K562 (cell line): Measurements from ENCODE around the gene CPNE6. TPM values are rescaled to one million over a fixed set of nuclear protein-coding genes. Genes with fewer than 3 reads are reported as not detected.

ENCODE experiments used
- BDP1 ChIP-seq: IDR thresholded peaks from 3 replicates; pipeline ENCODE4 v1.6.1; 2011; ENCODE audit not compliant: insufficient read length, insufficient read depth
- ETV1 ChIP-seq: fragments of 450-650 bp; conservative IDR thresholded peaks from 2 replicates; pipeline ENCODE4 v1.6.1; 2016; ENCODE audit warnings: missing genetic modification characterization, control low read depth, low read depth, missing compliant biosample characterization
- HLTF ChIP-seq: fragments of 450-650 bp; IDR thresholded peaks from 2 replicates; pipeline ENCODE4 v1.6.1; 2016
- KDM2B ChIP-seq: fragments of 250-450 bp; sonication (Bioruptor Pico); IDR thresholded peaks from 2 replicates; pipeline ENCODE4 v1.8.0; 2021; ENCODE audit warnings: mild to moderate bottlenecking, moderate library complexity
- KDM5B ChIP-seq: fragments of 200-600 bp; sonication (generic); IDR thresholded peaks from 2 replicates; pipeline ENCODE4 v1.6.1; 2012; ENCODE audit warnings: low read depth, mild to moderate bottlenecking, moderate library complexity, low read length, control low read depth, inconsistent platforms; ENCODE audit not compliant: insufficient replicate concordance
- MIER1 ChIP-seq: fragments of 450-650 bp; IDR thresholded peaks from 2 replicates; pipeline ENCODE4 v1.6.1; 2016; ENCODE audit warnings: antibody characterized with exemption, mild to moderate bottlenecking, low read depth
- NRF1 ChIP-seq, 2 experiments: fragments of 450-650 bp; IDR thresholded peaks in 1 of 2; conservative IDR thresholded peaks in 1 of 2; 2 replicates each; pipeline ENCODE4 v1.6.1; 2014; ENCODE audit warnings: mild to moderate bottlenecking in 2 of 2
- PML ChIP-seq: IDR thresholded peaks from 2 replicates; pipeline ENCODE4 v1.6.1; 2012; ENCODE audit warnings: low read length, inconsistent platforms
- RB1 ChIP-seq: fragments of 450-650 bp; IDR thresholded peaks from 2 replicates; pipeline ENCODE4 v1.6.1; 2017; ENCODE audit warnings: low read depth, mild to moderate bottlenecking
- ZNF318 ChIP-seq, 2 experiments: fragments of 450-650 bp; IDR thresholded peaks; 2 replicates each; pipeline ENCODE4 v1.6.1; 2016; ENCODE audit warnings: mild to moderate bottlenecking in 2 of 2, borderline replicate concordance in 1 of 2, low read depth in 1 of 2, moderate library complexity in 1 of 2
- polyA plus RNA-seq, 8 experiments: library from polyadenylated mRNA; depleted of rRNA in 4 of 8; stranded (reverse) in 5 of 8; unstranded in 3 of 8; fragments of >200 nt; fragmentation: Nextera tagmentation in 2 of 8; fragmentation: Illumina TruSeq in 1 of 8; extraction: Ambion mirVana in 2 of 8; extraction: Trizol in 1 of 8; gene quantifications; 2 replicates each; pipeline versions ENCODE4 v1.2.1 to v1.2.3, GENCODE V29; 2011 to 2014; ENCODE audit warnings: inconsistent platforms in 1 of 8, missing spikeins in 1 of 8
- total RNA-seq, 7 experiments: library from RNA; depleted of rRNA in 6 of 7; stranded (reverse); fragments of >200 nt in 6 of 7; fragmentation: Illumina TruSeq in 2 of 7; extraction: Trizol in 2 of 7; gene quantifications; 2 replicates each; pipeline versions ENCODE4 v1.2.1 to v1.2.3, GENCODE V29; 2011 to 2021; ENCODE audit warnings: low replicate concordance in 1 of 7
- TF ChIP-seq, protein P1 (sequence below): sonication (generic); formaldehyde crosslinking; IDR thresholded peaks from 2 replicates; pipeline ENCODE4 v1.8.0; 2023; ENCODE audit warnings: mild to moderate bottlenecking, missing genetic modification reagents
- TF ChIP-seq, protein P2 (sequence below), 3 experiments: fragments of 200-800 bp in 1 of 3; sonication (Bioruptor generic) in 1 of 3; sonication (generic) in 1 of 3; formaldehyde crosslinking in 1 of 3; IDR thresholded peaks; 2 replicates each; pipeline versions ENCODE4 v1.6.1 to v1.8.0; 2016 to 2022; ENCODE audit warnings: mild to moderate bottlenecking in 2 of 3, missing compliant biosample characterization in 2 of 3, missing genetic modification characterization in 2 of 3, missing genetic modification reagents in 1 of 3

CPNE6 gene
- total and polyA plus RNA-seq, 9 of the 15 experiments (the other 6 are each of a cell fraction or from before 2014, with no cell fraction given): not detected

GRCh38 chr14:24051789-24052655, 19.3 kb upstream of the CPNE6 start, which contains the start of gene CARMIL3 (continued):
- no peak for TF ChIP-seq ZNF318 (IDR thresholded peaks at IDR 0.05; ENCODE audit: borderline replicate concordance in 1 of 2, low read depth in 1 of 2)
- peak; percentile 64; the same call in 1 of the 2 replicates for TF ChIP-seq RB1
- TF ChIP-seq PML: no peak
- TF ChIP-seq NRF1 (conservative IDR thresholded peaks at IDR 0.05 in 1 of 2, IDR thresholded peaks at IDR 0.05 in 1 of 2): peak; percentile 88 to 89
- TF ChIP-seq, protein P1, sequence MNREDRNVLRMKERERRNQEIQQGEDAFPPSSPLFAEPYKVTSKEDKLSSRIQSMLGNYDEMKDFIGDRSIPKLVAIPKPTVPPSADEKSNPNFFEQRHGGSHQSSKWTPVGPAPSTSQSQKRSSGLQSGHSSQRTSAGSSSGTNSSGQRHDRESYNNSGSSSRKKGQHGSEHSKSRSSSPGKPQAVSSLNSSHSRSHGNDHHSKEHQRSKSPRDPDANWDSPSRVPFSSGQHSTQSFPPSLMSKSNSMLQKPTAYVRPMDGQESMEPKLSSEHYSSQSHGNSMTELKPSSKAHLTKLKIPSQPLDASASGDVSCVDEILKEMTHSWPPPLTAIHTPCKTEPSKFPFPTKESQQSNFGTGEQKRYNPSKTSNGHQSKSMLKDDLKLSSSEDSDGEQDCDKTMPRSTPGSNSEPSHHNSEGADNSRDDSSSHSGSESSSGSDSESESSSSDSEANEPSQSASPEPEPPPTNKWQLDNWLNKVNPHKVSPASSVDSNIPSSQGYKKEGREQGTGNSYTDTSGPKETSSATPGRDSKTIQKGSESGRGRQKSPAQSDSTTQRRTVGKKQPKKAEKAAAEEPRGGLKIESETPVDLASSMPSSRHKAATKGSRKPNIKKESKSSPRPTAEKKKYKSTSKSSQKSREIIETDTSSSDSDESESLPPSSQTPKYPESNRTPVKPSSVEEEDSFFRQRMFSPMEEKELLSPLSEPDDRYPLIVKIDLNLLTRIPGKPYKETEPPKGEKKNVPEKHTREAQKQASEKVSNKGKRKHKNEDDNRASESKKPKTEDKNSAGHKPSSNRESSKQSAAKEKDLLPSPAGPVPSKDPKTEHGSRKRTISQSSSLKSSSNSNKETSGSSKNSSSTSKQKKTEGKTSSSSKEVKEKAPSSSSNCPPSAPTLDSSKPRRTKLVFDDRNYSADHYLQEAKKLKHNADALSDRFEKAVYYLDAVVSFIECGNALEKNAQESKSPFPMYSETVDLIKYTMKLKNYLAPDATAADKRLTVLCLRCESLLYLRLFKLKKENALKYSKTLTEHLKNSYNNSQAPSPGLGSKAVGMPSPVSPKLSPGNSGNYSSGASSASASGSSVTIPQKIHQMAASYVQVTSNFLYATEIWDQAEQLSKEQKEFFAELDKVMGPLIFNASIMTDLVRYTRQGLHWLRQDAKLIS (CRISPR knock-in tag): no peak
- TF ChIP-seq, protein P2, sequence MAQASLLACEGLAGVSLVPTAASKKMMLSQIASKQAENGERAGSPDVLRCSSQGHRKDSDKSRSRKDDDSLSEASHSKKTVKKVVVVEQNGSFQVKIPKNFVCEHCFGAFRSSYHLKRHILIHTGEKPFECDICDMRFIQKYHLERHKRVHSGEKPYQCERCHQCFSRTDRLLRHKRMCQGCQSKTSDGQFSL (CRISPR knock-in tag; IDR thresholded peaks at IDR 0.05): 0 out of 2 replicates have a peak, but pooled peaks have one; percentile 12
- TF ChIP-seq, protein P2 (tag; IDR thresholded peaks at IDR 0.05): no peak
- 0 out of 2 replicates have a peak, but pooled peaks have one; percentile 55 for TF ChIP-seq KDM2B (CRISPR knock-in tag)
- TF ChIP-seq BDP1: no peak
- TF ChIP-seq HLTF: no peak
- 0 out of 2 replicates have a peak, but pooled peaks have one; percentile 62 for TF ChIP-seq ETV1 (tag)
- TF ChIP-seq KDM5B: no peak
- TF ChIP-seq MIER1: peak; percentile 88
